22Rv1 (cell line): ENCODE data around the gene TSPAN12.

ENCODE experiments used
- CTCF ChIP-seq: fragments of 450-650 bp; IDR thresholded peaks from 2 replicates; pipeline ENCODE4 v1.5.1; 2017; ENCODE audit warnings: mild to moderate bottlenecking
- ZFX ChIP-seq: fragments of 450-650 bp; IDR thresholded peaks from 2 replicates; pipeline ENCODE4 v1.6.1; 2017; ENCODE audit warnings: antibody characterized with exemption, borderline replicate concordance

- TF ChIP-seq CTCF (no peak), ZFX (no peak)
Observed at GRCh38 chr7:120785095-120785494, 72.8 kb downstream of the TSPAN12 start.
